Measurements from ENCODE around the gene SMG5.

DNA sequence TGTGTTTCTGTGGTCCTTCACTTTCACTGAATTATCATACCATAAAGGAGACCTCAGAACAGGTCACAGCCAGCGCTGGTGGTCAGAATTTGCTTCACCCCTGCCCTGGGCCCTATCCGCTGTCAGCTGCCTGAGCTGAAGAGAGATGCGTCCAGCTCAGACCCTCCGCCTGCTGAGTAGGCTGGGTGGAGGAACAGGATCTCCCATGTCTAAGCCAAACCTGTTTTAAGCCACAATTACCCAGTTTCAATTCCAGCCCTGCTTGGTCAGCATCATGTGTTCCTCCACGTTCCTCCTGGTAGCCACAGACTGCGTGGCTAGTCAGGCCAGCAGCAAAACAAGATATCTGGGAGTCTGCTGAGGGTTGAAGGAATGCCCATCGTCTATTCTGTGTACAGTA lies 54.1 kb downstream of the SMG5 start:
- TF ChIP-seq TAF1 (IDR thresholded peaks at IDR 0.05; ENCODE audit: borderline replicate concordance, insufficient read depth, low read length), result no peak
- TF ChIP-seq, protein P1, sequence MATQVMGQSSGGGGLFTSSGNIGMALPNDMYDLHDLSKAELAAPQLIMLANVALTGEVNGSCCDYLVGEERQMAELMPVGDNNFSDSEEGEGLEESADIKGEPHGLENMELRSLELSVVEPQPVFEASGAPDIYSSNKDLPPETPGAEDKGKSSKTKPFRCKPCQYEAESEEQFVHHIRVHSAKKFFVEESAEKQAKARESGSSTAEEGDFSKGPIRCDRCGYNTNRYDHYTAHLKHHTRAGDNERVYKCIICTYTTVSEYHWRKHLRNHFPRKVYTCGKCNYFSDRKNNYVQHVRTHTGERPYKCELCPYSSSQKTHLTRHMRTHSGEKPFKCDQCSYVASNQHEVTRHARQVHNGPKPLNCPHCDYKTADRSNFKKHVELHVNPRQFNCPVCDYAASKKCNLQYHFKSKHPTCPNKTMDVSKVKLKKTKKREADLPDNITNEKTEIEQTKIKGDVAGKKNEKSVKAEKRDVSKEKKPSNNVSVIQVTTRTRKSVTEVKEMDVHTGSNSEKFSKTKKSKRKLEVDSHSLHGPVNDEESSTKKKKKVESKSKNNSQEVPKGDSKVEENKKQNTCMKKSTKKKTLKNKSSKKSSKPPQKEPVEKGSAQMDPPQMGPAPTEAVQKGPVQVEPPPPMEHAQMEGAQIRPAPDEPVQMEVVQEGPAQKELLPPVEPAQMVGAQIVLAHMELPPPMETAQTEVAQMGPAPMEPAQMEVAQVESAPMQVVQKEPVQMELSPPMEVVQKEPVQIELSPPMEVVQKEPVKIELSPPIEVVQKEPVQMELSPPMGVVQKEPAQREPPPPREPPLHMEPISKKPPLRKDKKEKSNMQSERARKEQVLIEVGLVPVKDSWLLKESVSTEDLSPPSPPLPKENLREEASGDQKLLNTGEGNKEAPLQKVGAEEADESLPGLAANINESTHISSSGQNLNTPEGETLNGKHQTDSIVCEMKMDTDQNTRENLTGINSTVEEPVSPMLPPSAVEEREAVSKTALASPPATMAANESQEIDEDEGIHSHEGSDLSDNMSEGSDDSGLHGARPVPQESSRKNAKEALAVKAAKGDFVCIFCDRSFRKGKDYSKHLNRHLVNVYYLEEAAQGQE (IDR thresholded peaks at IDR 0.05; ENCODE audit: insufficient read depth in 1 of 2, low read depth in 2 of 2, low read length in 2 of 2), result no peak
